Measurements from ENCODE around the gene DRC3.

DNA sequence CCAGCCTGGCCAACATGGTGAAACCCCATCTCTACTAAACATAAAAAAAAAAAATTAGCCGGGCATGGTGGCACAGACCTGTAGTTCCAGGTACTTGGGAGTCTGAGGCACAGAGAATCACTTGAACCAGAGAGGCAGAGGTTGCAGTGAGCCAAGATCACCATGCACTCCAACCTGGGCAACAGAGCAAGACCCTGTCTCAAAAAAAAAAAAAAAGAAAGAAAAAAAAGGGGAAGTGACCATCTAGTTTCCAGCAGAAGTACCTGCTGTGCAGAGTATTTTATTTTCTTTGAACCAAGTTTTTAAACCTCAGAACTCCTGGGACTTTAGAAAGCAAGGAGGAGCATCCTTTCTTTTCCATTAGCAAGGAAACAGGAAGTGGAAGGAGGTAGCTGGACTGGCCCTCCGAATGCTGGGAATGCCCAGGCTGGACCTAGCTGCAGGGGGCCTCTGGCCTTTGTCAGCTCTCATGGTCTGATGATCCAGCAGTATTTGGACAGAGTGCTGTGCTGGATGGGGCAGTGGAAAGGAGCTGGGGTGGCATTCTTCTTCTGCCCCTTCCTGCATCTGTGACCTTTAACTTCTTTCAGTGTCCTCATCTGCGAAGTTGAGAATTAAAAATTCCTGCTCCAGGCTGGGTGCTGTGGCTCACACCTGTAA lies 73.2 kb downstream of the DRC3 start:
- TF ChIP-seq EZH2 (optimal IDR thresholded peaks at IDR 0.05; ENCODE audit: low read depth, low read length), result no peak
- no peak for TF ChIP-seq CTCF (IDR thresholded peaks at IDR 0.05; ENCODE audit: low read length)
- TF ChIP-seq EZH2phosphoT487 (IDR thresholded peaks at IDR 0.05; ENCODE audit: low read length), result no peak
